ENCODE measurements around the gene SCOC.

The SCOC gene

DNA sequence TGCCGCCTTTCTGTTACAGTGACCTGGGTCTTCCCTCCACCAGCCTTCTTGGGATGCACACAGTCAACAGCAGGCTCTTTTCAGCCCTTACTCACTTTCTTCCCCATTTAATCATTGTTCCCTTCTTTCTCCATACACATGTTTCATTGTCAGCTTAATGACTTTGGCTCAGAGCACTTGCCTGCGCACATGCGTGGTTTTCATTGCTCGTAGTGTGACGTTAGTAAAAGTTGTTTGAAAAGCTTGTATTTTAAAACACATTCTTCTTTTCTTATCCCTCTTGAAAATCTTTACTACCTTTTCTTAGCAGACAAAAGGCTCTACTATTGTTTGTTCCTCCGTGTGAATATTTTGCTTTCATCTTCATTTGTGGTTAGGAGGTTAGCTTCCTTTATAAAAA, 19.7 kb upstream of the SCOC start:
- TF ChIP-seq, protein P1, sequence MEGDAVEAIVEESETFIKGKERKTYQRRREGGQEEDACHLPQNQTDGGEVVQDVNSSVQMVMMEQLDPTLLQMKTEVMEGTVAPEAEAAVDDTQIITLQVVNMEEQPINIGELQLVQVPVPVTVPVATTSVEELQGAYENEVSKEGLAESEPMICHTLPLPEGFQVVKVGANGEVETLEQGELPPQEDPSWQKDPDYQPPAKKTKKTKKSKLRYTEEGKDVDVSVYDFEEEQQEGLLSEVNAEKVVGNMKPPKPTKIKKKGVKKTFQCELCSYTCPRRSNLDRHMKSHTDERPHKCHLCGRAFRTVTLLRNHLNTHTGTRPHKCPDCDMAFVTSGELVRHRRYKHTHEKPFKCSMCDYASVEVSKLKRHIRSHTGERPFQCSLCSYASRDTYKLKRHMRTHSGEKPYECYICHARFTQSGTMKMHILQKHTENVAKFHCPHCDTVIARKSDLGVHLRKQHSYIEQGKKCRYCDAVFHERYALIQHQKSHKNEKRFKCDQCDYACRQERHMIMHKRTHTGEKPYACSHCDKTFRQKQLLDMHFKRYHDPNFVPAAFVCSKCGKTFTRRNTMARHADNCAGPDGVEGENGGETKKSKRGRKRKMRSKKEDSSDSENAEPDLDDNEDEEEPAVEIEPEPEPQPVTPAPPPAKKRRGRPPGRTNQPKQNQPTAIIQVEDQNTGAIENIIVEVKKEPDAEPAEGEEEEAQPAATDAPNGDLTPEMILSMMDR (IDR thresholded peaks at IDR 0.05; ENCODE audit: low read depth, low read length), result no peak
- Histone ChIP-seq H3K4me1 (no peaks in the 10 kb centered on the region), H3K4me3 (ENCODE audit: low read depth, low read length) (no peak overlapping the region), H3K36me3 (no peaks in the 10 kb centered on the region), H3K27me3 (no peaks in the 10 kb centered on the region), H3K9me3 (no peaks in the 10 kb centered on the region)
- no peak for DNase-seq

DNA sequence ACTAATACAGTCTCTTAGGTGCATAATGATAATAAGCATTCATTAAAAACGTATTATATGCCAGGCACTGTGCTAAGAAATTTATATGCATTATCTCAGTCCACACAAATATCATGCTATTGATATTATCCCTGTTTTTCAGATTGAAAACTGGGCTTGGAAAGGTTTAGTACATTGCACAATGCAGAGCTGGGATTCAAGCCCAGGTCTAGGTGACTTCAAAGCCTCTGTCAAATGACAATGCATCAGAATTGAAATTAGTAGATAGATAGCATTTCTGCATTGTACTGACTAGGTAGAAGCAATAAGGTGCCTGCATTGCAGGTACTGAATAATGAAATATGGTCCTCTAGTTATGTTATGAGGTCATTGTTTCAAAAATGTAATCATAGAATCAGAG, 18.2 kb upstream of the SCOC start:
- Histone ChIP-seq H3K36me3 (no peaks in the 10 kb centered on the region), H3K9me3 (no peaks in the 10 kb centered on the region), H3K4me3 (ENCODE audit: low read depth, low read length) (no peak overlapping the region), H3K27me3 (no peaks in the 10 kb centered on the region), H3K4me1 (no peaks in the 10 kb centered on the region)
- TF ChIP-seq, protein P1 (IDR thresholded peaks at IDR 0.05; ENCODE audit: low read depth, low read length), result no peak
- DNase-seq, result no peak

DNA sequence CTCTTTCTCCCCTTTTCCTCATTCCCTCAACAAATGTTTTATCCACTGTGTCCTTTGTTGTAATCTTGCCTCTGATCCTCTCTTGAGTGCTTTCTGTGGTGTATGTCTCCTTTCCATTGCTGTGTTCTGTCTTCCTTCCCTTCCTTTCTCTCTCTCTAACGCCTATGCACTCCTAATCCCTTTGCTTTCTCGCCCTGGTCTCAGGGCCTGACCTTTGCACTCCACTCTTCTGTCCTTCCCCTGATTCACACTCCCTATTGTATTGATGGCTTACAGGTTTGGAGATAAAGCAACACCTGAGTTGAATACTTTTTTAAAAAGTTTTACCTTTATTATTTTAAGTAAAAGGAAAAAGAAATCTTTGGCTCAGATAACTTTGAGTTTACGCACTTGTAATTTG, 15.6 kb upstream of the SCOC start:
- no peaks in the 10 kb centered on the region for H3K36me3 ChIP-seq
- H3K4me3 ChIP-seq (ENCODE audit: low read depth, low read length), result no peak overlapping the region
- no peaks in the 10 kb centered on the region for H3K4me1 ChIP-seq
- no peaks in the 10 kb centered on the region for H3K9me3 ChIP-seq
- no peak for DNase-seq
- TF ChIP-seq, protein P1 (IDR thresholded peaks at IDR 0.05; ENCODE audit: low read depth, low read length), result no peak
- no peaks in the 10 kb centered on the region for H3K27me3 ChIP-seq

DNA sequence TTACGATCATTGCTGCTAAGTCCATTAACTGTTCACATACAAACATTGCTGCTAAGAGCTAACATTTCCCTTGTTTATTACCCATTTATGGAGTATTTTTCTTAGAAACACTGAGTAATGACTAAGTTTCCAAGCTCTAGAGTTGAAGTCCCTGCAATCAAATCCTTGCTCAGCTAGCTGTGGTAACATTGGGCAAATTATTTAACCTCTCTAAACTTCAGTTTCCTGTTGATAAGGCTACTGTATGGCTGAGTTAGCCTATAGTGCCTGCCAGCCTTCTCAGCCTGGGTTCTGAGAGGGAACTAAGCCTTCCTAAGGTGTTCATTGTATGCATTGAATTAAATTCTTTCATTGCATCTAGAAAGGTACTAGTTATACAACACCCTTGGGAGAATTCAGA, 15.2 kb upstream of the SCOC start:
- TF ChIP-seq, protein P1 (IDR thresholded peaks at IDR 0.05; ENCODE audit: low read depth, low read length), result no peak
- Histone ChIP-seq H3K36me3 (no peaks in the 10 kb centered on the region), H3K4me1 (no peaks in the 10 kb centered on the region), H3K9me3 (no peaks in the 10 kb centered on the region), H3K27me3 (no peaks in the 10 kb centered on the region), H3K4me3 (ENCODE audit: low read depth, low read length) (no peak overlapping the region)
- DNase-seq, result no peak

DNA sequence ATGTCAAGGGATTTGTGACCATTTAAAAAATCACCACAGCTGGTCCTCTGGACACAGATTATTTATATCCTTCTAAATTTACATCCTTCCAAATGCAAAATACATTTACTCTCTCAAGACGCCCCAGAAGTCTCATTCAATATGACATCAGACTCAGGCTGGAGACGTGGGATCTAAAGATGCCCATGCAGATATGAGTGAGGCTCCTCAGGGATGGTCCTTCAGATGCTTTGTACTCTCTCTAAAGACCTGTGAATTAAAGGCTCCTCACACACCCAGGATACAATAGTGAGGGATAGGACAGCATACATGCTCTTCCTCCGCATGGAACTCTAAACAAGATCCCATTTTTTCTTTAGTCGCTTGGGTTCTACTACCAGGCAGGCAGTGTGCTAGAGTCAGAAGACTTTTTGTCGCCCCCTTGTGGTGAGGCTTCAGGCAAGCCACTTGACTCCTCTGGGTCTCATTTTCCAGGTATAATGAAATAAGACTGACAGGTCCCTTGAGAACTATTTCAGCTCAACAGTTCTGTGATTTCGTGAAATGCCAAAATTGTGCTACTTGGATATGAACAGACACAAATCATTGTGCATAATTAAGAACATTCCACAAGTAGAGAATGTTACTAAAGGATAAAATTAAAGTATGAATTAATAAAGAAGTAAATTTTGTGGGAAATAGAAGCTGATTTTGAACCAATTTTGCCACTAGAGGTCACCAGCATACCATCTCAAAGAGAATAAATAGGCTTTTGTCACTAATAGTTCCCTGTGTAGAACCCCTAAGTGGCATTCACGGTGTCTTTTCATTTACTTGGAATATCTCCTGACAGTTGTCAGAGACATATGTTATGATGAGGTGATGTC, 13.7 kb upstream of the SCOC start:
- H3K36me3 ChIP-seq, result no peaks in the 10 kb centered on the region
- H3K4me3 ChIP-seq (ENCODE audit: low read depth, low read length), result no peak overlapping the region
- TF ChIP-seq, protein P1 (IDR thresholded peaks at IDR 0.05; ENCODE audit: low read depth, low read length), result peak; percentile 91
- DNase-seq, result peak; percentile 92
- H3K4me1 ChIP-seq, result no peaks in the 10 kb centered on the region
- H3K9me3 ChIP-seq, result no peaks in the 10 kb centered on the region
- H3K27me3 ChIP-seq, result no peaks in the 10 kb centered on the region

DNA sequence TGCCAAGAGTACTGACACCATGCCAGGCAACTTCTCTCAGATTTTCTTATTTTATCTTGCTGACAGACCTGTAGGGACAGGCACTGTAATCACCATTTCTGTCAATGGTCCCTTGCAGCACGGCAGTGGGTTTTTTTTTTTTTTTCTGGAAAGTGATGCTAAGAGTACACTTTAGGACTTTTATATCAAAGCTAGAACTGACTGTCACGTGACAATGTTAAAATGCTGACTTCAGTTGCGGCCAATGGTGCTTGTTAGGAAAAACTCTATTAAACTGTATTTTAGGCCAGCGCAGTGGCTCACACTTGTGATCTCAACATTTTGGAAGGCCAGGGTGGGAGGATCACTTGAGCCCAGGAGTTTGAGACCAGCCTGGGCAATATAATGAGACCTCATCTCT, 12.3 kb upstream of the SCOC start:
- no peaks in the 10 kb centered on the region for H3K27me3 ChIP-seq
- no peak overlapping the region for H3K4me3 ChIP-seq (ENCODE audit: low read depth, low read length)
- H3K4me1 ChIP-seq, result no peaks in the 10 kb centered on the region
- H3K9me3 ChIP-seq, result no peaks in the 10 kb centered on the region
- TF ChIP-seq, protein P1 (IDR thresholded peaks at IDR 0.05; ENCODE audit: low read depth, low read length), result no peak
- no peaks in the 10 kb centered on the region for H3K36me3 ChIP-seq
- DNase-seq, result no peak
